ENCODE measurements around the gene TBL2.

GRCh38 chr7:73539709-73540108, 38.7 kb downstream of the TBL2 start:
- TF ChIP-seq ESRRG (CRISPR knock-in tag; IDR thresholded peaks at IDR 0.05), result no peak
- TF ChIP-seq BACH2 (CRISPR knock-in tag; IDR thresholded peaks at IDR 0.05; ENCODE audit: borderline replicate concordance), result no peak
- no peak for TF ChIP-seq ZNF70 (CRISPR knock-in tag; IDR thresholded peaks at IDR 0.05)
- no peak for TF ChIP-seq PATZ1 (CRISPR knock-in tag; IDR thresholded peaks at IDR 0.05; ENCODE audit: borderline replicate concordance)
- TF ChIP-seq ARNTL (CRISPR knock-in tag; IDR thresholded peaks at IDR 0.05; ENCODE audit: borderline replicate concordance, low read depth), result no peak
- no peak for TF ChIP-seq ISL1 (CRISPR knock-in tag; IDR thresholded peaks at IDR 0.05)
- TF ChIP-seq ZNF8 (CRISPR knock-in tag; IDR thresholded peaks at IDR 0.05), result no peak
- no peak for TF ChIP-seq TOX (CRISPR knock-in tag; IDR thresholded peaks at IDR 0.05; ENCODE audit: borderline replicate concordance)
- TF ChIP-seq RARB (CRISPR knock-in tag; IDR thresholded peaks at IDR 0.05), result no peak
- TF ChIP-seq CSRNP3 (CRISPR knock-in tag; IDR thresholded peaks at IDR 0.05), result no peak
- TF ChIP-seq ZFP3 (CRISPR knock-in tag; IDR thresholded peaks at IDR 0.05), result no peak
- TF ChIP-seq PPARA (CRISPR knock-in tag; IDR thresholded peaks at IDR 0.05; ENCODE audit: borderline replicate concordance), result no peak
